ENCODE data around the gene FAM163B. TPM values are rescaled to one million over a fixed set of nuclear protein-coding genes. Genes with fewer than 3 reads are reported as not detected.

The FAM163B gene
- total and polyA plus RNA-seq, 2 experiments from 2014 or later, result 5.6 TPM; not detected in 1

GRCh38 chr9:133641861-133642595 is 32.8 kb upstream of the FAM163B start:
- H3K9me3 ChIP-seq (ENCODE audit: low read depth), result no peaks in the 10 kb centered on the region
- no peaks in the 10 kb centered on the region for H3K36me3 ChIP-seq
- H3K27me3 ChIP-seq, result no peaks in the 10 kb centered on the region
- no peaks in the 10 kb centered on the region for H3K4me1 ChIP-seq (ENCODE audit: low read depth)
- no peak for TF ChIP-seq CTCF (IDR thresholded peaks at IDR 0.05; ENCODE audit: low read depth, low read length)
- H3K4me3 ChIP-seq, result no peak overlapping the region
- no peak for DNase-seq (ENCODE audit: low read depth in 1 of 2, low spot score in 1 of 2)
- H3K27ac ChIP-seq, result no peak overlapping the region

- H3K9me3 ChIP-seq (ENCODE audit: low read depth), result no peaks in the 10 kb centered on the region
- no peak overlapping the region for H3K4me3 ChIP-seq
These were observed 32.1 kb upstream of the FAM163B start for GRCh38 chr9:133641396-133641655.

GRCh38 chr9:133640580-133641395 is 31.6 kb upstream of the FAM163B start:
- no peak overlapping the region for H3K27ac ChIP-seq
- no peaks in the 10 kb centered on the region for H3K9me3 ChIP-seq (ENCODE audit: low read depth)
- no peak for DNase-seq (ENCODE audit: low read depth in 1 of 2, low spot score in 1 of 2)
- no peaks in the 10 kb centered on the region for H3K4me1 ChIP-seq (ENCODE audit: low read depth)
- H3K27me3 ChIP-seq, result no peaks in the 10 kb centered on the region
- TF ChIP-seq CTCF (IDR thresholded peaks at IDR 0.05; ENCODE audit: low read depth, low read length), result no peak
- H3K4me3 ChIP-seq, result no peak overlapping the region
- no peaks in the 10 kb centered on the region for H3K36me3 ChIP-seq

More at GRCh38 chr9:133641396-133641655, 32.1 kb upstream of the FAM163B start:
- no peak for DNase-seq (ENCODE audit: low read depth in 1 of 2, low spot score in 1 of 2)
- H3K27ac ChIP-seq, result no peak overlapping the region
- no peaks in the 10 kb centered on the region for H3K27me3 ChIP-seq
- TF ChIP-seq CTCF (IDR thresholded peaks at IDR 0.05; ENCODE audit: low read depth, low read length), result no peak
- no peaks in the 10 kb centered on the region for H3K4me1 ChIP-seq (ENCODE audit: low read depth)
- no peaks in the 10 kb centered on the region for H3K36me3 ChIP-seq

GRCh38 chr9:133640160-133640559 is 31.0 kb upstream of the FAM163B start:
- Histone ChIP-seq H3K4me3 (no peak overlapping the region), H3K36me3 (no peaks in the 10 kb centered on the region), H3K9me3 (ENCODE audit: low read depth) (no peaks in the 10 kb centered on the region), H3K27me3 (no peaks in the 10 kb centered on the region), H3K4me1 (ENCODE audit: low read depth) (no peaks in the 10 kb centered on the region), H3K27ac (no peak overlapping the region)
- no peak for TF ChIP-seq CTCF (IDR thresholded peaks at IDR 0.05; ENCODE audit: low read depth, low read length)
- no peak for DNase-seq (ENCODE audit: low read depth in 1 of 2, low spot score in 1 of 2)

- Histone ChIP-seq H3K27me3 (no peaks in the 10 kb centered on the region), H3K36me3 (no peaks in the 10 kb centered on the region), H3K27ac (no peak overlapping the region), H3K4me3 (no peak overlapping the region), H3K4me1 (ENCODE audit: low read depth) (no peaks in the 10 kb centered on the region), H3K9me3 (ENCODE audit: low read depth) (no peaks in the 10 kb centered on the region)
- no peak for DNase-seq (ENCODE audit: low read depth in 1 of 2, low spot score in 1 of 2)
- TF ChIP-seq CTCF (IDR thresholded peaks at IDR 0.05; ENCODE audit: low read depth, low read length), result no peak
These were observed 30.4 kb upstream of the FAM163B start for GRCh38 chr9:133639613-133640012.
